OCI-LY7 (cell line): ENCODE results near the gene NEB.

Source experiments
- EZH2phosphoT487 ChIP-seq: fragments of 200-600 bp; sonication (generic); IDR thresholded peaks from 2 replicates; pipeline ENCODE4 v1.6.1; 2018; ENCODE audit warnings: low read depth, borderline replicate concordance, mild to moderate bottlenecking, mixed run types, antibody characterized with exemption, low read length, moderate library complexity, mixed read lengths
- TF ChIP-seq, protein P1 (sequence below): fragments of 200-600 bp; sonication (generic); conservative IDR thresholded peaks from 2 replicates; pipeline ENCODE4 v1.5.1; 2014; ENCODE audit warnings: mild to moderate bottlenecking, antibody characterized with exemption, low read length, moderate library complexity, mixed read lengths

GRCh38 chr2:151783133-151783520 is 48.9 kb upstream of the NEB start:
- no peak for TF ChIP-seq EZH2phosphoT487
- TF ChIP-seq, protein P1, sequence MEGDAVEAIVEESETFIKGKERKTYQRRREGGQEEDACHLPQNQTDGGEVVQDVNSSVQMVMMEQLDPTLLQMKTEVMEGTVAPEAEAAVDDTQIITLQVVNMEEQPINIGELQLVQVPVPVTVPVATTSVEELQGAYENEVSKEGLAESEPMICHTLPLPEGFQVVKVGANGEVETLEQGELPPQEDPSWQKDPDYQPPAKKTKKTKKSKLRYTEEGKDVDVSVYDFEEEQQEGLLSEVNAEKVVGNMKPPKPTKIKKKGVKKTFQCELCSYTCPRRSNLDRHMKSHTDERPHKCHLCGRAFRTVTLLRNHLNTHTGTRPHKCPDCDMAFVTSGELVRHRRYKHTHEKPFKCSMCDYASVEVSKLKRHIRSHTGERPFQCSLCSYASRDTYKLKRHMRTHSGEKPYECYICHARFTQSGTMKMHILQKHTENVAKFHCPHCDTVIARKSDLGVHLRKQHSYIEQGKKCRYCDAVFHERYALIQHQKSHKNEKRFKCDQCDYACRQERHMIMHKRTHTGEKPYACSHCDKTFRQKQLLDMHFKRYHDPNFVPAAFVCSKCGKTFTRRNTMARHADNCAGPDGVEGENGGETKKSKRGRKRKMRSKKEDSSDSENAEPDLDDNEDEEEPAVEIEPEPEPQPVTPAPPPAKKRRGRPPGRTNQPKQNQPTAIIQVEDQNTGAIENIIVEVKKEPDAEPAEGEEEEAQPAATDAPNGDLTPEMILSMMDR, result no peak
